ENCODE data around the gene CS.

Gene CS

GRCh38 chr12:56296295-56296694 is 3.8 kb downstream of the CS start:
- TF ChIP-seq ZFP30 (CRISPR knock-in tag; IDR thresholded peaks at IDR 0.05), result no peak
- TF ChIP-seq ZNF565 (CRISPR knock-in tag; conservative IDR thresholded peaks at IDR 0.05; ENCODE audit: low read depth), result no peak
- no peak for TF ChIP-seq ZNF70 (CRISPR knock-in tag; IDR thresholded peaks at IDR 0.05)
- no peak for TF ChIP-seq TCF4 (CRISPR knock-in tag; IDR thresholded peaks at IDR 0.05; ENCODE audit: borderline replicate concordance)
- TF ChIP-seq PPARA (CRISPR knock-in tag; IDR thresholded peaks at IDR 0.05; ENCODE audit: borderline replicate concordance), result no peak
- TF ChIP-seq CSDC2 (CRISPR knock-in tag; IDR thresholded peaks at IDR 0.05), result no peak
- TF ChIP-seq TOX (CRISPR knock-in tag; IDR thresholded peaks at IDR 0.05; ENCODE audit: borderline replicate concordance), result no peak
- no peak for TF ChIP-seq ISL1 (CRISPR knock-in tag; IDR thresholded peaks at IDR 0.05)
- no peak for TF ChIP-seq PATZ1 (CRISPR knock-in tag; IDR thresholded peaks at IDR 0.05; ENCODE audit: borderline replicate concordance)
- TF ChIP-seq POU6F1 (CRISPR knock-in tag; IDR thresholded peaks at IDR 0.05; ENCODE audit: borderline replicate concordance, low read depth), result no peak
- TF ChIP-seq CREB5 (CRISPR knock-in tag; IDR thresholded peaks at IDR 0.05; ENCODE audit: low read depth), result no peak
- no peak for TF ChIP-seq ARNTL (CRISPR knock-in tag; IDR thresholded peaks at IDR 0.05; ENCODE audit: borderline replicate concordance, low read depth)
- TF ChIP-seq TSHZ2 (CRISPR knock-in tag; IDR thresholded peaks at IDR 0.05), result no peak
- TF ChIP-seq ZC3H10 (CRISPR knock-in tag; IDR thresholded peaks at IDR 0.05), result no peak
- TF ChIP-seq SNAI2 (CRISPR knock-in tag; IDR thresholded peaks at IDR 0.05), result no peak
- TF ChIP-seq GLIS3 (CRISPR knock-in tag; IDR thresholded peaks at IDR 0.05), result no peak
- TF ChIP-seq OSR1 (CRISPR knock-in tag; IDR thresholded peaks at IDR 0.05), result no peak
- ATAC-seq, result no peak

- TF ChIP-seq ZNF70 (CRISPR knock-in tag; IDR thresholded peaks at IDR 0.05) (no peak), ARNTL (CRISPR knock-in tag; IDR thresholded peaks at IDR 0.05; ENCODE audit: borderline replicate concordance, low read depth) (no peak), CREB5 (CRISPR knock-in tag; IDR thresholded peaks at IDR 0.05; ENCODE audit: low read depth) (no peak), OSR1 (CRISPR knock-in tag; IDR thresholded peaks at IDR 0.05) (no peak), TCF4 (CRISPR knock-in tag; IDR thresholded peaks at IDR 0.05; ENCODE audit: borderline replicate concordance) (no peak), ISL1 (CRISPR knock-in tag; IDR thresholded peaks at IDR 0.05) (no peak), TSHZ2 (CRISPR knock-in tag; IDR thresholded peaks at IDR 0.05) (no peak), GLIS3 (CRISPR knock-in tag; IDR thresholded peaks at IDR 0.05) (no peak), ESRRG (CRISPR knock-in tag; IDR thresholded peaks at IDR 0.05) (no peak), ZNF8 (CRISPR knock-in tag; IDR thresholded peaks at IDR 0.05) (no peak), ZFP30 (CRISPR knock-in tag; IDR thresholded peaks at IDR 0.05) (no peak), CSDC2 (CRISPR knock-in tag; IDR thresholded peaks at IDR 0.05) (no peak), PPARA (CRISPR knock-in tag; IDR thresholded peaks at IDR 0.05; ENCODE audit: borderline replicate concordance) (no peak), PATZ1 (CRISPR knock-in tag; IDR thresholded peaks at IDR 0.05; ENCODE audit: borderline replicate concordance) (no peak), ZFP3 (CRISPR knock-in tag; IDR thresholded peaks at IDR 0.05) (no peak)
- ATAC-seq, result no peak
Observed at GRCh38 chr12:56293795-56294194, 6.3 kb downstream of the CS start.

All from SK-N-SH treated with all-trans-retinoic acid at 6 μM for 48 hours (cell line).